Epithelial cell of esophagus (primary cell): ENCODE data around the gene CDKAL1.

Source experiments
- DNase-seq: peaks from one replicate; pipeline ENCODE4 v3.0.0; 2010; ENCODE audit warnings: low read depth
- H3K4me3 ChIP-seq: 2 replicates; pipeline ENCODE4 v1.5.1; 2011; ENCODE audit warnings: mild to moderate bottlenecking, low read length, control low read depth
- CTCF ChIP-seq: IDR thresholded peaks from 2 replicates; pipeline ENCODE4 v1.5.1; 2011; ENCODE audit warnings: low read depth, mild to moderate bottlenecking, low read length, control low read depth, inconsistent platforms; ENCODE audit not compliant: insufficient read depth; ENCODE audit errors: missing control alignments

Gene CDKAL1

DNA sequence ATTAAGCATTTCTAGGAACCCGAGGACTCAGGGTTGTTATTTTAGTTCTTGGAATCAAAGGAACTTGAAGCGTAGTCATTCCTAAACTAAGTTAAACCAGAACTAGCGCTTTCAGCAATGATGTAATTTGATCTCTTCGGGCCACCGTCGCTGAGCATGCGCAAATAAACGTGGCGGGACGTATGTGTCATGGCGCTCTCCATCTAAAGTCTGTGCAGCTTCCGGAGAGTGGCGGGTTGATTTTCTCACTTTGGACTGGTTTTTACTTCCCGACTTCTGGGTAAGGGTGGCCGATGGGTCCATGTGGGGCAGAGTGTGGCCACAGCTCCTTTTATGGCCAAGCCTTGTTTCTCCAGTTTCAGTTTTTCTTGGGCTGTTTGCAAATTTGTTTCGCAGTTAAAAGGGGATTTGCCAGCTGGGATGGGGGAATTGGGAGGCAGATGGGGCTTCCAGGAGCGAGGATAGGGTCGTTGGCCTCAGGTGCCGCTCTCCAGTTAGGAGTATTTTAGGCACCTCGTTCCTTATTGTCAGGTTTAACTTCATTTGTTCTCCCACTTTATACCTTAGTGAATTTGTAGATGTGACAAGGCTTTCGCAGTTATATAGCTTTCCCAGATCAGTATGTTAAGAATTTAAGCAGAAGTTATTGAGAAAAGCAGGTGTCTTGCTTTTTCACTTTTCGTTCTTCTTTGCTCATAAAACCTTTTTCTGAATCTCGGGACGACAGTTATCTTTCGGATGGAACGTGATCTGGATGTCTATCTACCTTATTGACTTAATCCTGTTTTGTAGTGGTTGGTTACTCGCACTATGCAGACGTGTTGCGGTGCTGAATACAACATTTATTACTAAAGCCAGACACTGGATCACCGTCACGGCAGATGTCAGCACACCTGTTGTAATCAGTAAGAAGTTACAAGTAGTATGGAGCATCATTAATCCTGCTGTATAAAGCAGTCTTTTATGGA is at the start of gene CDKAL1:
CDKAL1 (plus strand) TSS at position 163 of the 968 bp plus-strand sequence. CDS start 11,894 bp downstream, outside the sequence.
- no peak for TF ChIP-seq CTCF
- peak within 1 kb of the TSS; percentile 92 for H3K4me3 ChIP-seq
- peak; percentile 92 for DNase-seq

DNA sequence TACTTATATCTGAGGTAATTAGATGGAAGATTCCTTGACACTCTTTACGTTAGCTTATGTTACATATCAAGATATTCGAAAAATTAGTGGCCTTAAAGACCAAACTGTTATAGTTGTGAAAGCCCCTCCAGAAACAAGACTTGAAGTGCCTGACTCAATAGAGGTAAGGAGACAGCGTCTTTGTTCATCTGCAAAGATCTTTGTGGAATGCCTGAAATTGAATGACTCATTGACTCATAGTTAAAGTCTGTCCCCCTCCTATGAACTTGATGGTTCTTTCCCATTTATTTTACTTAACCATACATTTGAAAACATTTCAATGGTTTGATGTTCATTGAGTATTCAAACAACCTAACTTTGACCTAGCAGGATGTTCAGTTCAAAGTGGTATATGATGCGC is 47.6 kb upstream of the CDKAL1 start:
- TF ChIP-seq CTCF = no peak
- H3K4me3 ChIP-seq = no peak overlapping the region
- no peak for DNase-seq

- no peak overlapping the region for H3K4me3 ChIP-seq
- DNase-seq = no peak
- TF ChIP-seq CTCF = no peak
These were observed 46.4 kb upstream of the CDKAL1 start for GRCh38 chr6:20487669-20488375.

- DNase-seq = no peak
- no peak for TF ChIP-seq CTCF
These were observed 43.7 kb upstream of the CDKAL1 start for GRCh38 chr6:20490591-20490990.

GRCh38 chr6:20492099-20492498 is 42.2 kb upstream of the CDKAL1 start:
- no peak for DNase-seq
- no peak overlapping the region for H3K4me3 ChIP-seq
- TF ChIP-seq CTCF = no peak

More at GRCh38 chr6:20490591-20490990, 43.7 kb upstream of the CDKAL1 start:
- H3K4me3 ChIP-seq = no peak overlapping the region

GRCh38 chr6:20497216-20498040 is 36.8 kb upstream of the CDKAL1 start:
- no peak overlapping the region for H3K4me3 ChIP-seq
- no peak for DNase-seq
- TF ChIP-seq CTCF = no peak
